ENCODE results near the gene TBCEL. TPM values are rescaled to one million over a fixed set of nuclear protein-coding genes. Genes with fewer than 3 reads are reported as not detected.

TBCEL gene
- total RNA-seq, 2 donors from 2014 or later: 7.5 to 10.1 TPM

GRCh38 chr11:121071846-121072450, 48.0 kb downstream of the TBCEL start:
- Histone ChIP-seq H3K9ac (ENCODE audit: low read depth in 2 of 2, low read length in 2 of 2) (no peak overlapping the region), H3K4me1 (no peaks in the 10 kb centered on the region), H3K27me3 (no peaks in the 10 kb centered on the region), H3K27ac (no peak overlapping the region), H3K36me3 (no peaks in the 10 kb centered on the region), H3K4me3 (no peak overlapping the region), H3K9me3 (no peaks in the 10 kb centered on the region)
- no peak for DNase-seq
- TF ChIP-seq CTCF (IDR thresholded peaks at IDR 0.05): no peak
- intact Hi-C loops (cut with DNase I): no loop called here

DNA sequence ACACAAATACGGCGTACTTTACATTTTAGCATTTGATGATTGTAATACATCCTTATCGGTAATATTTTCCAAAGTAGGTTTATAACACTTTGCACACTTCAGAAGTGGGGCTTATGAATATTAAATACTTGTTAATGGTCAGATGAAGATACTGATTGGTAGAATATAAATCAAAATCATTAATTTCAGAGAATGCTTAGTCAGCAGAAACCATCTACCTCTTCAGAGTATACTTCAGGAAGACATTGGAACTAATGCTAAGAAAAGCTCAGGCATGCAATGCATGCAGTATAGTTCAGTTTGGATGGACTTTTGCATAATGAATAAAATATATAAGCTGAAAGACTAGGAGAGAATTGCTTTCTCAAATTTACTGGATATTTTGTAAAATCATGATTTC, 57.4 kb downstream of the TBCEL start:
- no peak overlapping the region for H3K27ac ChIP-seq
- H3K4me3 ChIP-seq: no peak overlapping the region
- H3K9ac ChIP-seq (ENCODE audit: low read depth in 2 of 2, low read length in 2 of 2): no peak overlapping the region
- H3K9me3 ChIP-seq: no peaks in the 10 kb centered on the region
- intact Hi-C loops (cut with DNase I): no loop called here
- no peaks in the 10 kb centered on the region for H3K36me3 ChIP-seq
- no peaks in the 10 kb centered on the region for H3K27me3 ChIP-seq
- no peak for DNase-seq
- no peak for TF ChIP-seq CTCF (IDR thresholded peaks at IDR 0.05)
- H3K4me1 ChIP-seq: no peaks in the 10 kb centered on the region

GRCh38 chr11:121082219-121082618, 58.3 kb downstream of the TBCEL start:
- DNase-seq: no peak

DNA sequence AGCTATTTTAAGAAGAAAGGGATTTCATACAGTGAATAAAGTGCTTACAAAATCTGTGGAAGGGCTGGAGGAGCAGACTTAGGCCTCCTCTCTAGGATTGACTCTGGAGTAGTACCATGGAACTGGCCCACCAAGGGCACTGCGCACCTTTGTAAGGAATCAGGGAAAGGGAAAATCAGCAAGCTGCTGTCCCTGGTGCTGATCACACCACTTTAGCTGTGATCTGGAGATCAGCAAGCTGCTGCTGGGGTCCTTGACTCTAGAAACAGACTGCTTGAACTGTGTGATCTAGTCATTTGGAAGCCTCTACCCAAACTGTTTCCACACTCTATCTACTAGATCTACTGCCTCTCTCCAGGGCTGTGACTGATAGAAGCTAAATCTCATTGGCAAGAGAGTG, 58.8 kb downstream of the TBCEL start:
- intact Hi-C loops (cut with DNase I): no loop called here
- Histone ChIP-seq H3K4me1 (no peaks in the 10 kb centered on the region), H3K27me3 (no peaks in the 10 kb centered on the region), H3K27ac (no peak overlapping the region), H3K9ac (ENCODE audit: low read depth in 2 of 2, low read length in 2 of 2) (no peak overlapping the region), H3K36me3 (no peaks in the 10 kb centered on the region), H3K9me3 (no peaks in the 10 kb centered on the region), H3K4me3 (no peak overlapping the region)
- DNase-seq: no peak
- TF ChIP-seq CTCF (IDR thresholded peaks at IDR 0.05): no peak

More at GRCh38 chr11:121082219-121082618, 58.3 kb downstream of the TBCEL start:
- no peak overlapping the region for H3K9ac ChIP-seq (ENCODE audit: low read depth in 2 of 2, low read length in 2 of 2)
- no peak overlapping the region for H3K27ac ChIP-seq
- no peaks in the 10 kb centered on the region for H3K36me3 ChIP-seq
- no peaks in the 10 kb centered on the region for H3K27me3 ChIP-seq
- H3K4me1 ChIP-seq: no peaks in the 10 kb centered on the region
- no peaks in the 10 kb centered on the region for H3K9me3 ChIP-seq
- no peak for TF ChIP-seq CTCF (IDR thresholded peaks at IDR 0.05)
- H3K4me3 ChIP-seq: no peak overlapping the region
- intact Hi-C loops (cut with DNase I): no loop called here

DNA sequence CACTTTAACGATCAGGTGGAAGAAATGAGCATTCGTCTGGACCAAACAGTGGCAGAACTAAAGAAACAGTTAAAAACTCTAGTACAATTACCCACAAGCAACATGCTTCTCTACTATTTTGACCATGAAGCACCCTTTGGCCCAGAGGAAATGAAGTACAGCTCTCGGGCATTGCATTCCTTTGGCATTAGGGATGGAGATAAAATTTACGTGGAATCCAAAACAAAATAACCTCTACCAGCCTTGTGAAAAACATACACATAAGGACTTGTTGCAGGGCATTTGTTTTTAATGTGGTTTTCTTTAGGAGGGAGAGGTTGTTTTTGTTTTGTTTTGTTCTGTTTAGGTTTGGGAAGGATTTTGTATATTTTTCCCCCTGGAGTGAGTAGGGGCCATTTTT, 63.0 kb downstream of the TBCEL start:
- Histone ChIP-seq H3K9me3 (no peaks in the 10 kb centered on the region), H3K36me3 (no peaks in the 10 kb centered on the region), H3K9ac (ENCODE audit: low read depth in 2 of 2, low read length in 2 of 2) (no peak overlapping the region), H3K4me3 (no peak overlapping the region), H3K27me3 (no peaks in the 10 kb centered on the region), H3K4me1 (no peaks in the 10 kb centered on the region), H3K27ac (no peak overlapping the region)
- intact Hi-C loops (cut with DNase I): no loop called here
- DNase-seq: no peak
- TF ChIP-seq CTCF (IDR thresholded peaks at IDR 0.05): no peak

All from colonic mucosa (tissue), 4 donors.